ENCODE measurements around the gene BRPF1.

The BRPF1 gene

GRCh38 chr3:9732740-9733115 lies 1.2 kb downstream of the BRPF1 start:
- DNase-seq = no peak

DNA sequence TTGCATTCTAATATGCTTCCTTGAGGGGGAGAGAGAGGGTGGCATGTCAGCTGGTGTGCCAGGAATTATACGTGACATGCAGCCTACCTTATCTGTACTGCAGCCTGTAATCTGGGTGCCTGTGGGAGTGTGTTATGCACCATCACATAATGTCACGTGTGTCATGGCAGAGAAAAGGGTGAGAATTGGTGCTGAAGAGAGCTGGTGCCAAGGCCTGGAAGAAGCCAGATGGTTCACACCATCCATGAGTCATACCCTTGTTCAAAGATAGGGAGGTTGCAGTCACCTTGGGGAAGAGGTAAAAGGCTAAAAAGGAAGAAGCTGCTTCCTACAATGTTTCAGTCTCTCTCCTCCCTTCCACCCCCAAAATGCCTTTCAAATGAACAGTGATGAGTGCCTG lies 5.3 kb downstream of the BRPF1 start:
- DNase-seq = no peak

DNA sequence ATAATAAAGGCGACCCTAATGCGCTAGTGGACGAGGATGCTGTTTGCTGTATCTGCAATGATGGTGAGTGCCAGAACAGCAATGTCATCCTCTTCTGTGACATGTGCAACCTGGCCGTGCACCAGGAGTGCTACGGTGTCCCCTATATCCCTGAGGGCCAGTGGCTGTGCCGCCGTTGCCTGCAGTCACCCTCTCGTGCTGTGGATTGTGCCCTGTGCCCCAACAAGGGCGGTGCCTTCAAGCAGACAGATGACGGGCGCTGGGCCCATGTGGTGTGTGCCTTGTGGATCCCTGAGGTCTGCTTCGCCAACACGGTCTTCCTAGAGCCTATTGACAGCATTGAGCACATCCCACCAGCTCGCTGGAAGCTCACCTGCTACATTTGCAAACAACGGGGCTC lies 7.6 kb downstream of the BRPF1 start:
- no peak for DNase-seq

- DNase-seq = no peak
Measured at GRCh38 chr3:9742560-9742959, 11.0 kb downstream of the BRPF1 start.

DNA sequence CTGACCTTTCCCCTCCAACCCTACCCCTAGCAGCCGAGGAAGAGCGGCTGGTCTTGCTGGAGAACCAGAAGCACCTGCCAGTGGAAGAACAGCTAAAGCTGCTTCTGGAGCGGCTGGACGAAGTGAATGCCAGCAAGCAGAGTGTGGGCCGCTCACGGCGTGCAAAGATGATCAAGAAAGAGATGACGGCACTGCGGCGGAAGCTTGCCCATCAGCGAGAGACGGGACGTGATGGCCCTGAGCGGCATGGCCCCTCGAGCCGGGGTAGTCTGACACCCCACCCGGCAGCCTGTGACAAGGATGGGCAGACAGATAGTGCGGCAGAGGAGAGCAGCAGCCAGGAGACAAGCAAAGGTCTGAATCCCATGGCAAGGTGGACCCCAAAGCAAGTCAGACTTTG lies 12.0 kb downstream of the BRPF1 start:
- no peak for DNase-seq

DNA sequence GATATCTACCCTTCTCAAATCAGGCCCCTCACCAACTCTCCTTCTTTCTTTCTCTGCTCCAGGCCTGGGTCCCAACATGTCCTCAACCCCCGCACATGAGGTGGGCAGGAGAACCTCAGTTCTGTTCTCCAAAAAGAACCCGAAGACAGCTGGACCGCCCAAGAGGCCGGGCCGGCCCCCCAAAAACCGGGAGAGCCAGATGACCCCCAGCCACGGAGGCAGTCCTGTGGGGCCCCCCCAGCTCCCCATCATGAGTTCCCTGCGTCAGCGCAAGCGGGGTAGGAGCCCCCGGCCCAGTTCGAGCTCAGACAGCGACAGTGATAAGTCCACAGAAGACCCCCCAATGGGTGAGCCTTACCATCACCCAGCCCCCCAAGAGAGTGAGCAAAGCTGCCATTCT lies 12.6 kb downstream of the BRPF1 start:
- DNase-seq = no peak

DNA sequence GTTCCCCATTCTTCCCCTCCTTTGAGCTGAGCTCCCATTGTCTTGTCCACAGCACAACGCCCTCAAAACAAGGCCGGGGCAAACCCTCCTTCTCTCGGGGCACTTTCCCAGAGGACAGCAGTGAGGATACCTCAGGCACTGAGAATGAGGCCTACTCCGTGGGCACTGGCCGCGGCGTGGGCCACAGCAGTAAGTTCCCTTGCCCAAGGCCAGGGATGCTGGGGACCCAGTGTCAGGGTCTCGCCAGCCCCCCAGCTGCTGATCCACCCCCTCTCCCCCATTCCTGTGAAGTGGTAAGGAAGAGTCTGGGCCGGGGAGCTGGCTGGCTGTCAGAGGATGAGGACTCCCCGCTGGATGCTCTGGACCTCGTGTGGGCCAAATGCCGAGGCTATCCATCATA lies 14.0 kb downstream of the BRPF1 start:
- DNase-seq = no peak

DNA sequence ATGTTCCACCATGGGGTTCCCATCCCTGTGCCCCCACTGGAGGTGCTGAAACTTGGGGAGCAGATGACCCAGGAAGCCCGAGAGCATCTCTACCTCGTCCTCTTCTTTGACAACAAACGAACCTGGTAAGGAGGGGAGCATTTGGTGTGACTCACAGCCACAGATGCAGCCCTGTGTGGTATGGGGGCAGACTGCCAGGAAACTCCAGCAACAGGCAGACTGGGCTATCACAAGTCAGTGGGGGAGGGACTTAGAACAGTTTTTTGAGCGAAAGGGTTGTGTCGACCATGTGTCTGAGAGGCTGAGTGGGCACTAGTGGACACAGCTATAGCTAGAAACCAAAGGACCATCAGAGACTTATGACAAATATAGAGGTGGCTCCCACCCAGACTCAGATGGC lies 14.8 kb downstream of the BRPF1 start:
- peak; percentile 80 for DNase-seq

GRCh38 chr3:9747267-9747666 lies 15.7 kb downstream of the BRPF1 start:
- no peak for DNase-seq

DNA sequence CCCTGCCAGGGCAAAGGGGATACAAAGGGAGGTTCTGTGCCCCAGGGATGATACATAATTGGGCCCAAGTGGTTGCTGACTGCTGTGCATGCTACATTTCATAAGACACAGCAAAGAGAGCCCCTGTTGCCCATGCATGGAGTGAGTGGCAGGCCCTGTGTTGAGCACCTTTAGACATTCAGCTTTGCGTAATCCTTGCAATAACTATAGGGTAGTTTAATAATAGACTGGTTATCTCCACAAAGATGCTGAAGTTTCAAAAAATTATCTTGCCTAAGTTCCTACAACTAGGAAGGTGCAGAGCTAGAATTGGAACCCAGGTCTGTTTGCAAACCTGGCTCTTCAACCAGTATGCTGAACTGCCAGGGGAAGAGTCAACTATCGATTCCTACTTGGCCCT lies 16.5 kb downstream of the BRPF1 start:
- no peak for DNase-seq

GRCh38 chr3:9749296-9749644 lies 17.7 kb downstream of the BRPF1 start:
- no peak for DNase-seq

DNA sequence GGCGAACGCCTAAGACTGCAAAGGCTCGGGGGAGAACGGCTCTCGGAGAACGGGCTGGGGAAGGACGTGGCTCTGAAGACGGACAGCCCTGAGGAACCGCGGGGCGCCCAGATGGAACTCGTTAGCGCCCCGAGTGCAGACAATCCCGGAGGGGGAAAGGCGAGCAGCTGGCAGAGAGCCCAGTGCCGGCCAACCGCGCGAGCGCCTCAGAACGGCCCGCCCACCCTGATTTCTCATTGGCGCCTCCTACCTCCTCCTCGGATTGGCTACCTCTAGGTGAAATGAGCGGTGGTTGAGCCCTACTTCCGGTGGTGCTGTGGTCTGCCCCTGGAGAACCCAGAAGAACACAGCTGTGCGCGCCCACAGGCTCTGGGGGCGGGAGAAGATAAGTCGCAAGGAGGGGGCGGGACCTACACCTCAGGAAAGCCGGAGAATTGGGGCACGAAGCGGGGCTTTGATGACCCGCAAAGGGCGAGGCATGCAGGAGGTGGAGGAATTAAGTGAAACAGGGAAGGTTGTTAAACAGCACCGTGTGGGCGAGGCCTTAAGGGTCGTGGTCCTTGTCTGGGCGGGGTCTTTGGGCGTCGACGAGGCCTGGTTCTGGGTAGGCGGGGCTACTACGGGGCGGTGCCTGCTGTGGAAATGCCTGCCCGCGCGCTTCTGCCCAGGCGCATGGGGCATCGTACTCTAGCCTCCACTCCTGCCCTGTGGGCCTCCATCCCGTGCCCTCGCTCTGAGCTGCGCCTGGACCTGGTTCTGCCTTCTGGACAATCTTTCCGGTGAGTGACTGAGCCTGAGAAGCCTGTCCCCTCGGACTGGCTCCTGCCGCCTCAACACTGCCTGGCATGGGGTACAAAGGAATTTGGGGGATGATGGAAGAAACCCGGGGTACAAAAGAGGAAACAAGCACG lies 18.4 kb downstream of the BRPF1 start, which contains the start of gene OGG1:
Gene OGG1 (plus strand): TSS at position 308 of the 911 bp plus-strand sequence. CDS start 335 bp downstream, at position 643.
- DNase-seq = peak; percentile 99

GRCh38 chr3:9750556-9751411 lies 19.2 kb downstream of the BRPF1 start:
- no peak for DNase-seq

- no peak for DNase-seq
Measured at GRCh38 chr3:9754678-9755077, 23.1 kb downstream of the BRPF1 start.

- DNase-seq = no peak
Measured at GRCh38 chr3:9757427-9757826, 25.9 kb downstream of the BRPF1 start.

- no peak for DNase-seq
Measured at GRCh38 chr3:9760779-9761505, 29.4 kb downstream of the BRPF1 start.

DNA sequence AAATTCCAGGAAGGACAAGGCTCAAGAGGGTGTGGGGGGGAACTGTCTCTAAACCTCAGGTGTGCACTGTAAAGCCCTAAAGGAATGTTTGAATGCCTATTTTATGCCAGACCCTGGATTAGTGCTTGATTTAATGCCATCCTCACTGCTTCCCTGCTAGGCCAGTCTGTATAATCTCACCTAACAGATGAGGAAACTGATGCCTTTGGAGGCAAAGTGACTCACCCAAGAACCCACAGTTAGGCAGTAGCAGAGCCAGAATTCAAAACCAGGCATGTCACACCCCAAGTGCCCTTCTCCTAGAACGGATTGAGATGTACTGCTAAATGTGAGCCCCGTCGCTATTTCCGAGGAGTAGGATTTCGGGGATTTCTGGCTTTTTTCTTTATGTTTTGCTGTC lies 30.4 kb downstream of the BRPF1 start:
- no peak for DNase-seq

- no peak for DNase-seq
Measured at GRCh38 chr3:9762871-9763270, 31.3 kb downstream of the BRPF1 start.

DNA sequence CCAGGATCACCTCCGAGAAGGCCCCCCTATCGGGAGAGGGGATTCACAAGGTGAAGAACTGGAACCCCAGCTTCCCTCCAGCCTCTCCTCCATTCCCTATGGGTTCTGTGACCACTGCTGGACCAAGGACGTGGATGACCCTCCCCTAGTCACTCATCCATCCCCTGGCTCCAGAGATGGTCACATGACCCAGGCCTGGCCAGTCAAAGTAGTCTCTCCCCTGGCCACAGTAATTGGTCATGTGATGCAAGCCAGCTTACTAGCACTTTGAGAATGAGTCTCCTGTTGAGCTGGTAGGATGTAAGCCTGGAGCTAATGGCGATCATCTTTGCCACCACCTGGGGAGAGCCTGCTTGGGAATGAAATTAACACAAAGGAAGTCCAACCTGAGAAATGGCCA lies 34.3 kb downstream of the BRPF1 start:
- no peak for DNase-seq

- DNase-seq = no peak
Measured at GRCh38 chr3:9767418-9767817, 35.9 kb downstream of the BRPF1 start.

DNA sequence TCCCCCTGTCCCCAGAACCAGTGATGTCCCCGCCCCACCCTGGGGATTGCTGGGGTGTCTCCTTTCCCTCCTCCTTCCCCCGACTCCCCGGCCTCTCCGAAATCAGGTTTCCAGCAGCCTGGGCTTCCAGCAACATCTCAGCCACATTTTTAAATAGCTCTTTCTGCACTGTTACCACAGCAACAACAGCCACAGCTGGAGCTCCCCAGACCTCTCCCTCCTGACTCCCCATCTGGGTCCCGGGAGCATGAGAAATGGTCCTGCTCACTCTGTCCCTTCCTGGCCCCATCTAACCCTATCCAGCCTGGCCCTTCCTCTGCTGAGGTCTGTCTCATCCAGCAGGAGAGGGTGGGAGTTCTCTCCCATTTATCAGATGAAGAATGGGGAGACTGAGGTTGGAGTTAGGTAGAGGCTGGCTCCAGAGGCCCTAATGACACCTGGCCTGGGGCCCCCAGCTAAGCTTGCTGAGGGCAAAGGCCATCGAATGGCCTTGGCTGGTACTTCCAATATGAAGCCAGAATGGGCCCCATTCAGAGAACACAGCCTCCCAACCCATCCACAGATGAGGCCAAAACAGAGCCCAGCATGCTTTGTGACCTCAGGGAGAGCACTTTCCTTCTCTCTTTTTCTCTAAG lies 36.7 kb downstream of the BRPF1 start:
- no peak for DNase-seq

- DNase-seq = no peak
Measured at GRCh38 chr3:9769012-9769411, 37.5 kb downstream of the BRPF1 start.
